Dermis microvascular lymphatic vessel endothelial cell (primary cell): ENCODE data around the gene ALS2CL. TPM values are rescaled to one million over a fixed set of nuclear protein-coding genes. Genes with fewer than 3 reads are reported as not detected.

Source experiments
- DNase-seq, 2 donors: peaks; one replicate each; pipeline versions ENCODE4 v3.0.0 to v3.0.0-alpha.2; 2010; ENCODE audit warnings: low read depth in 2 of 2
- total RNA-seq: library from RNA; depleted of rRNA; stranded (reverse); fragments of >200 nt; gene quantifications from 2 replicates; pipeline ENCODE4 v1.2.1, GENCODE V29; 2014

ALS2CL gene
- total RNA-seq, 1 donor from 2014 or later, result 5.4 TPM

DNA sequence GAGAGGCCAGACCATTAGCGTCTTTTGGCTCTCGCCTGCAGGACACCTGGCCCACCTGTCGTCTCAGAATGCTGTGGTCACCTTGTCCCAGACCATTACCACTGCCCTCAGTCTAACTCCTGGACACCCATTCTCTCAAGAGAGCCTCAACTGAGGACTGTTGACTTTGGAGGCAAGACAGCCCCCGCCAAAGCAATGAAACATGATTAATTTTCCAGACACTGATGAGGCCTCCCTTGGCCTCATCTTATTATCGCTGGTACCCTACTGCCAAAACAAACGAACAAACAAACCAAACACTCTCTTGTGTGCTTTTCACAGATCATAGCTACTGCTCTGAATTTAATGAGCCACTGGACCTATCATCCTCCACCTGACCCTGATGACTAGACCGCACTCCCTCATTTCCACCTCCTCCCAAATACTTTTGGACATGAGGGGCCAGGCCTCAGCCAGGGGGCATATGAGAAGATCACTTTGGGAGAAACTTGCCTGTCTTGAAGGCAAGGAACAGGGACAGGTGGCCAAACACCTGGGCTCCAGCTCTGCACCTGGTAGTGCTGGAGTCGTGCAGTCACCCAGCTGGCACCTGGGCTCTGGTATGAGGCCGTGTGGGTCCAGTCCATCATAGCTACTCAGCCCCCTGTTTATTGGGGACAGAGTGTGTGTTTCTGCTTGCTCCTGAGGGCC, 27.6 kb downstream of the ALS2CL start:
- no peak for DNase-seq

- DNase-seq, result no peak
Observed at GRCh38 chr3:46664971-46665762, 28.3 kb downstream of the ALS2CL start.

- DNase-seq, result no peak
Observed at GRCh38 chr3:46664188-46664970, 29.1 kb downstream of the ALS2CL start.

DNA sequence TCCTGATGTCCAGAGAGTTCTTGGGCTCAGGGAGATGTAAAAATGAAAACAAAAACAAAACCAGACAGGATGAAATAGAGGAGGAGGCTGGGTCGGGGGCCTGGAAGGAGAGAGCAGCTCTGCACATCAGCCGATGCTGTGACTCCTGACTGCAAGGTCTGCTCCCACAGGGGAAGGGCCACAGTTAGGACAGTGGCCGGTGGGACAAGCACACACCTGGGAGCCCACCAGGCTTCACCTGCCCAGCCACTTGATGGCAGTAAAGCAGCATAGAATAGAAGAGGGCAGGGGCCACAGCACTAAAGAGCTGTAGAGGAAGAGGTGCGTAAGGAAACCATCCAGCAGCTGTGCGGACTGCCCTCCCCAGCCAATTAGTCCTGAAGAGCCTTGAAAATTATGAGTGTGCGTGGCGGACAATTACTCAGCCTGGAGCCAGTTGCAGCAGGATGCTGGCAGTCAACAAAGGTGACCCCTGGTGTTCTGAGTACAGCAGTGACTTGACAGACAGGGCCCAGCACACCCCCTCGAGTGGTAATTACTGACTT, 29.8 kb downstream of the ALS2CL start:
- DNase-seq, result peak in 1 of 2 donors; percentile 56

- no peak for DNase-seq
Observed at GRCh38 chr3:46662771-46663551, 30.5 kb downstream of the ALS2CL start.

DNA sequence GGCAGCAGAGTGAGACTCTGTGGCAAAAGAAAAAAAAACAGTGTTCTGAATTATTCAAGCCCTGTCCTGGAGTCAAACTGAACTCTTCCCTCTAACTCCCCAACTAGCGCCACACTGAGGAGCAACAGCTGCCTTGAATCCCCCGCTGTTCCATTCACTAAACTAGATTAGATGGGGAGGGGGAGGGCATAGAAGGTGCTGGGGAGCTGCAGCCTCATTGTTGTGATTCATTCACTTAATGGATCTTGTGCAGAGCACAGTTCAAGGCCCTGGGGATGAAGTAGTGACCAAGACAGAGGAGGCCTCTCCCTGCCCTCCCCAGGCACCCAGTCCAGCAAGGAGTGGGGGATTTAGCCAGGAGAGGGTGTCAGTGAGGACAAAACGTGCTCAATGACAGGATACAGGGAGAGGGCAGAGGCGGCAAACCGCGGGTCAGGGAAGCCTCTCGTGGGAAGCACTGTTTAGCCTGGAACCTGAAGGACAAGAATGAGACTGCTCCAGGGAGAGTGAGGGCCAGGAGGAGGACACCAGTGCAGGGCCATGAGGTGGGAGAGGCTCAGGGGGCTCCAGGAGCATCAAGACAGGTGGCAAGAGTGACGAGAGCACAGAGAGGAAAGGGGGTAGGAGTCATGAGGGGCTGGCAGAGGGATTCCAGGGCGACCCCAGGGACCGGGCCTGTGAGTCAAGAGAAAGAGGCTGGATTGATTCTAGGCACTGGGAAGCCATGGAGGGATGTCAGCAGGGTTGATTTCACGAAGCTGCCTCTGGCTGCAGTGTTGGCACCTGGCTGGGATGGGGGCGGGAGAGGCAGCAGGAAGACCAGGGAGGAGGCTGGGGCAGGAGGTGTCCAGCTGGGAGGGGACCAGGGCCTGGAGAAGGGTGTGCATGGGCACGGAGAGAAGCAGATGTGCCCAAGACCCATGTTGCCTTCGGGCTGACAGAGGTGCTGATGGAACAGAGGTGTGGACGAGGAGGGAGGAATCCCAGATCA, 31.4 kb downstream of the ALS2CL start:
- no peak for DNase-seq

- no peak for DNase-seq
Observed at GRCh38 chr3:46660543-46661523, 32.6 kb downstream of the ALS2CL start.

DNA sequence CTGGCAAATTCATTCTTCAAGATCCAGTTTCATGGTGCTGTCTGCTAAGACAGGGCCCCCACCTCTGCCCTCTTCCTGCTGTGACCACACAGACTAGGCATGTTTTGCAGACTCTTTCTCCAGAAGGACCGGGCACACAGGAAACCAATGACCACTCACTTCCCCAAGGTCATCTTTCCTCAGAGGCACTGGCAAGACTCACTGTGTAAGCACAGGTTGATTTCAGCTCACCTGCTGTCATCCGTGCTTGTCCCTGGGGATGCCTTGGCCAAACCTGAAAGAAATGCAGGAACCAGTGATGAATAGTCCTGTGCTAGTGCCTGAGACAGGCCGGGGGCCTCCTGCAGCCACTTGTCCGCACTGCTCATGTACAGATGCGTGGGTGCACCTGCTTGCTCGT, 33.5 kb downstream of the ALS2CL start:
- no peak for DNase-seq

DNA sequence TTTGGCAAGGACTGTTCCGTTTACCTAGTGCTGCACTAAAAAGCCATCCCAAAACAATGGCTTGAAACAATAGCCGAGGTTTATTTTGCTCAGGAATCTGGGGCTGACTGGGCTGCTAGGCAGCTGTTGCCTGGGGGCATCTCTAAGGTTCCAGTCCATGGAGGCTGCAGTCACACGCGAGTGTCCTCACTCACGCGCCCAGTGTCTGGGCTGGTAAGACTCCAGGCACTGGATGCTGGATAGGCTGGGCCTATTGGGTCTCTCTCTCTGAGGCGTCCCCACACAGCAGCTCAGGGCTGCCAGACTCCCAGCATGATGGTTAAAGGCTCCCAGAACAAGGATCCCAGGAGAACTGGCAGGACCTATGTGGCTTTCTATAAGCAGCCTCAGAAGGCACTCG, 34.2 kb downstream of the ALS2CL start:
- no peak for DNase-seq

DNA sequence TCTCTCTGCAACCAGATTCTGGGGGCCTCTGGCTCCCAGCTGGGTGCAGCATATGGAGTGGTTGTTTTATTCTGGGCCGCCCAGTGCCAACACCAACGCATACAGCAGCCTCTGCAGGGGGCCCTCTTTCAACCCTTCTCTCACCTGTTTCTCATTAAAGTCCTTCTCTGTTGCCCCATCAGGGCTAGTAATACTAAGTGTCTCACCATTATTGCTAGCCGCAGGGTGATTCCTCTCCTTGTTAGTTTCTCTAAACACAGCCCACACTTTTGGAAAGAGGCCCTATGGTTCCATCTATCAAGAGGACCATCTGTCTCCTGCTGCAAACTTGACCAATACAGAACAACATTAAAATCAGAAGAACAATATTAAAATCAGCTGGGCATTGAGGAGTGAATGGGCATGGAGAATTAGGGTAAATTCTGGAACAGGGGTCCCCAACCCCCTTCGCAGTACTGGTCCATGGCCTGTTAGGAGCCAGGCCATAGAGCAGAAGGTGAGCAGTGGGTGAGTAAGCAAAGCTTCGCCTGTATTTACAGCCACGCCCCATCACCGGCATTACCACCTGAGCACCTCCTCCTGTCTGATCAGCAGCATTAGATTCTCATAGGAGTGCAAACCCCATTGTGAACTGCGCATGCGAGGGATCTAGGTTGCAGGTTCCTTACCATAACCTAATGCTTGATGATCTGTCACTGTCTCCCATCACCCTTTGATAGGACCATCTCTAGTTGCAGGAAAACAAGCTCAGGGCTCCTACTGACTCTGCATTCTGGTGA, 36.5 kb downstream of the ALS2CL start:
- DNase-seq, result no peak

DNA sequence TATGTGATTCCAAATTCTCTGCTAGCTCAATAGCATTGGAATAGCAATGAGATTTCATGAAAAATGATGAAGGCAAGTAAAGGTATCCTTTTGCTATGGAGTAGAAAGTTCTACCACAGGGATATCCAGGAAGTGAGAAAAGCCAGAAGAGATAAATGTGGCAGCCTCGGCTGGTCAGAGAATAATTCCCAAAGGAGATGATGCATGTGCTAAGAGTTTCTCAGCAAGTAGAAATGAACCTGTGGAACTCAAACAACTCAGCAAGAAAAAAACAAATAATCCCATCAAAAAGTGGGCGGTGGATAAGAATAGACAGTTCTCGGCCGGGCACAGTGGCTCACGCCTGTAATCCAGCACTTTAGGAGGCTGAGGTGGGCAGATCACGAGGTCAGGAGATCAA, 38.2 kb downstream of the ALS2CL start:
- DNase-seq, result no peak

DNA sequence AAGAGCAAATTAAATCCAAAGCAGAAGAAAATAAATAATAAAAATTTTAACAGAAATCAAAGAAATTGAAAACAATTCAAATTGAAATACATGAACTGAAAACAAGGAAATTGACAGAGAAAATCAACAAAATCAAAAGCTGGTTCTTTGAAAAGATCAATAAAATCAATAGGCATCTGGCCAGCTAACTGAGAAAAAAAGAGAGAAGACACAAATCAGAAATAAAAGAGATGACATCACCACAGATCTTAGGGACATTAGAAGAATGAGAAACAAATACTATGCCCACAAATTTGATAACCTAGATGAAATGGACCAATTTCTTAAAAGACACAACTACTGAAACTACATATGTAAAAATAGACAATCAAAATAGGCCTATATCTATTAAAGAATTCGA, 42.4 kb downstream of the ALS2CL start:
- no peak for DNase-seq

GRCh38 chr3:46649436-46649835, 44.0 kb downstream of the ALS2CL start:
- no peak for DNase-seq

- no peak for DNase-seq
Observed at GRCh38 chr3:46648096-46648495, 45.4 kb downstream of the ALS2CL start.

- DNase-seq, result no peak
Observed at GRCh38 chr3:46646700-46647099, 46.8 kb downstream of the ALS2CL start.

DNA sequence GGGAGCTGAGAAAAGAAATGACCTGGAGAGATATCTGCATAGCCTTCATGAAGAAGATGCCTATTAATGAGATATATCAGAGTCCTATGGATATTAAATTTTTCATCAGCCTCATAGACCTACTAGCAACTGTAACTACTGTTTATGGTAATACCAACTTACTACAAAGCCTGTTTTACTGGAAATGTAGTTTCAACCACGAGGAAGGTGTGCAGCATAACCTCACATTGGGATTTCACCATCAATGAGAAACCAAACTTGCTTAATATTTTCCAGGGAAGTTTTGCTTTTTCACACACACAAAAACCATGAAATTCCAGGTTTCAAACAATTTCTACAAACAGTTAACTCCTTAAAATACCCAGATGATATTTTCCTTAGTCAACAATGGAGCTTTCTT, 49.8 kb downstream of the ALS2CL start:
- DNase-seq, result no peak

DNA sequence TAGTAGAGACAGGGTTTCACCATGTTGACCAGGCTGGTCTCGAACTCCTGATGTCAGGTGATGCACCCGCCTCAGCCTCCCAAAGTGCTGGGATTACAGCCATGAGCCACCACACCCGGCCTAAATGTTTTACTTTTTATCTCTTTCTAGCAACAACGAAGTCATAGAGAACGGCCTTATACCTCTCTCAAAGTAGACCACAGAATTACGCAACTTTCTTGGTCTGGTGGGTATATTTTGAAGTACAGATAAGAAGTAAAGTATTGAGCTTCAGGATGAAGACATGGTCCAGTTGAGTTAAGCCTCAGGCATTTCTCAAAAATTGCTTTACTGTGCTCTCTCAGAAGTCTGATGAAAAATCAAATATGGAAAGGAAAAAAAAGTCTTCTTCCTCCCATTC, 50.5 kb downstream of the ALS2CL start:
- no peak for DNase-seq

DNA sequence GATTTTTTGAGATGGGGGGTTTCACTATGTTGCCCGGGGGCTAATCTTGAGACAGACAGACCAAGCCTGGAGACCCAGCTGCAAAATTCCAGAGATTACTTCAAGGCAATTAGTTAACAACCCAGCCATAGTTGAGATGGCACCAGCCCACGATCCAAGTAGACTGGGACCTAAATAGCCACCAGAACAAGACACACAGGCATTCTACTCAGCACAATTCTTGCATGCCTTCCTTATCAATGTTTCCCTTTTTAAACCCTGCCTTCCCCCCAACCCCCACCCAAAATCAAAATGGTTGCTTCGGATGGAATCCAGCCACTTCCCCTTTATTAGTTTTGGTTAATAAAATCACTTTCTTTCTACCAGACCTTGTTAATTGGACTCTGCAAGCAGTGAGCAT, 52.6 kb downstream of the ALS2CL start:
- no peak for DNase-seq
